Sigmoid colon (tissue), 7 donors: ENCODE measurements around the gene SHB. TPM values are rescaled to one million over a fixed set of nuclear protein-coding genes. Genes with fewer than 3 reads are reported as not detected.

Experiments used
- DNase-seq: peaks from one replicate; pipeline ENCODE4 v3.0.0-alpha.2; 2019
- H3K27ac ChIP-seq, 4 donors: fragments of 200-600 bp; sonication (generic); one replicate each; pipeline ENCODE4 v1.5.1; 2016 to 2019; ENCODE audit warnings: mild to moderate bottlenecking in 1 of 4
- H3K27me3 ChIP-seq, 3 donors: fragments of 200-600 bp; sonication (generic); one replicate each; pipeline ENCODE4 v1.5.1; 2019; ENCODE audit warnings: mild to moderate bottlenecking in 1 of 3
- H3K36me3 ChIP-seq, 4 donors: fragments of 200-600 bp; sonication (generic); one replicate each; pipeline ENCODE4 v1.5.1; 2016 to 2019
- H3K4me1 ChIP-seq, 4 donors: fragments of 200-600 bp; sonication (generic); one replicate each; pipeline ENCODE4 v1.5.1; 2017 to 2019
- H3K4me3 ChIP-seq, 4 donors: fragments of 200-600 bp; sonication (generic); one replicate each; pipeline ENCODE4 v1.5.1; 2017 to 2019; ENCODE audit warnings: mild to moderate bottlenecking in 2 of 4, moderate library complexity in 1 of 4
- H3K9me3 ChIP-seq, 4 donors: fragments of 200-600 bp in 3 of 4; sonication (generic) in 3 of 4; one replicate each; pipeline versions ENCODE4 v1.5.1 to v1.6.1; 2013 to 2019
- CTCF ChIP-seq, 4 experiments: fragments of 450-650 bp in 3 of 4; fragments of 200-600 bp in 1 of 4; IDR thresholded peaks; one replicate each; pipeline ENCODE4 v1.5.1; 2016 to 2019; ENCODE audit warnings: antibody characterized with exemption in 4 of 4, mild to moderate bottlenecking in 3 of 4, moderate library complexity in 2 of 4
- EP300 ChIP-seq, 4 donors: sonication (generic); formaldehyde crosslinking; IDR thresholded peaks; one replicate each; pipeline ENCODE4 v1.6.1; 2017; ENCODE audit warnings: antibody characterized with exemption in 4 of 4
- POLR2A ChIP-seq, 2 donors: fragments of 450-650 bp; IDR thresholded peaks; one replicate each; pipeline ENCODE4 v1.6.1; 2016; ENCODE audit warnings: antibody characterized with exemption in 2 of 2, mild to moderate bottlenecking in 2 of 2, moderate library complexity in 2 of 2
- POLR2AphosphoS5 ChIP-seq, 4 donors: sonication (generic); formaldehyde crosslinking; IDR thresholded peaks; one replicate each; pipeline ENCODE4 v1.6.1; 2017; ENCODE audit warnings: antibody characterized with exemption in 4 of 4
- WGBS, 2 donors: extraction: QIAGEN DNeasy Blood & Tissue Kit; methylation state at CpG; one replicate each; pipeline ENCODE4 v1.1.7; 2013; 5-methylcytosine and 5-hydroxymethylcytosine counted together
- intact Hi-C: fragments of 100-400 bp; cut with DNase I; formaldehyde crosslinking; loops from one replicate; pipeline ENCODE4 v1.15.1; 2023
- polyA plus RNA-seq, 3 donors: library from polyadenylated mRNA; stranded (reverse); fragments of 200-250 nt; gene quantifications; one replicate each; pipeline ENCODE4 v1.2.3, GENCODE V29; 2013
- total RNA-seq, 4 donors: library from RNA; depleted of rRNA; stranded (reverse); fragments of >200 nt; gene quantifications; one replicate each; pipeline ENCODE4 v1.1.0, GENCODE V29; 2016
- donor health status: healthy with polysubstance abuse.
- donor health status: Bipolar disorder and iron deficiency.
- donor health status: healthy.

Gene SHB
- total and polyA plus RNA-seq, 7 donors: 6.8 to 33.7 (median 10.2) TPM

GRCh38 chr9:37906312-37907239, 162.5 kb downstream of the SHB start:
- intact Hi-C loops: loop anchor here (10.0 kb wide), 2 partner anchors 332 to 422 kb away; partner anchors contain the start of genes FBXO10 and POLR1E
- H3K4me1 ChIP-seq: peaks cover 0 to 26% (median 23%) of the 10 kb centered on the region in 4 donors
- peak; percentile 47 for DNase-seq
- H3K36me3 ChIP-seq: no peaks in the 10 kb centered on the region
- H3K27me3 ChIP-seq: no peaks in the 10 kb centered on the region
- no peaks in the 10 kb centered on the region for H3K9me3 ChIP-seq
- no peak for TF ChIP-seq EP300 (IDR thresholded peaks at IDR 0.05)
- TF ChIP-seq CTCF (IDR thresholded peaks at IDR 0.05): no peak
- TF ChIP-seq POLR2AphosphoS5 (IDR thresholded peaks at IDR 0.05): no peak
- no peak for TF ChIP-seq POLR2A (IDR thresholded peaks at IDR 0.05)
- H3K4me3 ChIP-seq: no peak overlapping the region
- H3K27ac ChIP-seq: no peak overlapping the region
- 92 to 93% methylated on average over 11 of the region's 11 CpGs for WGBS, 2 donors

DNA sequence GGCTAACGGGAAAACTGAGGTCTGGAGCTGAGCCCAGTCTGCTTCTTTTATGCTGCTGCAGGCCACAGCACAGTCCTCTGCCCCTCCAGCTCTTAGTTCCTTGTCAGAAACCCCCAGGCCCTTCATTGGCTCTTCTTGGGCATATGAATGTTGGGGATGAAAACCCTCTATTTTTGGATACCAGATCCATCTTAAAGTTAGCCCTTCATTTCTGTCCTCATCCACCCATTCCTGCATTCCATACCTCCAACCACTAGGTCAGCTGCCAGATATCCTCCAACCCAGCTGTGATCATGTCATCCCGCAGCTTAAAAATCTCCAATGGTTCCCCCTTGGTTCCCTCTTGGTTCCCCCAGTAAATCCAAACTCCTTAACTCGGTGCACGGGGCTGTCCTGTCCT, 163.3 kb downstream of the SHB start:
- no peaks in the 10 kb centered on the region for H3K36me3 ChIP-seq
- no peak overlapping the region for H3K4me3 ChIP-seq
- TF ChIP-seq POLR2A (IDR thresholded peaks at IDR 0.05) (no peak), CTCF (IDR thresholded peaks at IDR 0.05) (no peak), EP300 (IDR thresholded peaks at IDR 0.05) (no peak), POLR2AphosphoS5 (IDR thresholded peaks at IDR 0.05) (no peak)
- no peaks in the 10 kb centered on the region for H3K27me3 ChIP-seq
- intact Hi-C loops: loop anchor here (2.0 to 10.0 kb wide), 4 partner anchors 163 to 457 kb away; partner anchors contain the start of genes FBXO10, POLR1E and SHB
- no peak overlapping the region for H3K27ac ChIP-seq
- H3K4me1 ChIP-seq: peaks cover 0 to 28% (median 24%) of the 10 kb centered on the region in 4 donors
- 95% methylated on average over 4 of the region's 4 CpGs for WGBS, 2 donors
- DNase-seq: peak; percentile 36
- no peaks in the 10 kb centered on the region for H3K9me3 ChIP-seq

GRCh38 chr9:37905131-37905505, 163.9 kb downstream of the SHB start:
- no peaks in the 10 kb centered on the region for H3K36me3 ChIP-seq
- DNase-seq: peak; percentile 62
- peak overlapping the region in 3 of 4 donors; percentile 91 to 95 (median 93) for H3K27ac ChIP-seq
- H3K4me1 ChIP-seq: peaks cover 0 to 28% (median 24%) of the 10 kb centered on the region in 4 donors
- 85% methylated on average over 10 of the region's 10 CpGs for WGBS, 2 donors
- intact Hi-C loops: loop anchor here (2.0 to 10.0 kb wide), 4 partner anchors 164 to 458 kb away; partner anchors contain the start of genes FBXO10, POLR1E and SHB
- TF ChIP-seq EP300 (IDR thresholded peaks at IDR 0.05): no peak
- no peak for TF ChIP-seq POLR2A (IDR thresholded peaks at IDR 0.05)
- TF ChIP-seq POLR2AphosphoS5 (IDR thresholded peaks at IDR 0.05): no peak
- TF ChIP-seq CTCF (IDR thresholded peaks at IDR 0.05): no peak
- H3K4me3 ChIP-seq: peak overlapping the region; percentile 68 to 92 (median 92)
- H3K27me3 ChIP-seq: no peaks in the 10 kb centered on the region
- no peaks in the 10 kb centered on the region for H3K9me3 ChIP-seq

DNA sequence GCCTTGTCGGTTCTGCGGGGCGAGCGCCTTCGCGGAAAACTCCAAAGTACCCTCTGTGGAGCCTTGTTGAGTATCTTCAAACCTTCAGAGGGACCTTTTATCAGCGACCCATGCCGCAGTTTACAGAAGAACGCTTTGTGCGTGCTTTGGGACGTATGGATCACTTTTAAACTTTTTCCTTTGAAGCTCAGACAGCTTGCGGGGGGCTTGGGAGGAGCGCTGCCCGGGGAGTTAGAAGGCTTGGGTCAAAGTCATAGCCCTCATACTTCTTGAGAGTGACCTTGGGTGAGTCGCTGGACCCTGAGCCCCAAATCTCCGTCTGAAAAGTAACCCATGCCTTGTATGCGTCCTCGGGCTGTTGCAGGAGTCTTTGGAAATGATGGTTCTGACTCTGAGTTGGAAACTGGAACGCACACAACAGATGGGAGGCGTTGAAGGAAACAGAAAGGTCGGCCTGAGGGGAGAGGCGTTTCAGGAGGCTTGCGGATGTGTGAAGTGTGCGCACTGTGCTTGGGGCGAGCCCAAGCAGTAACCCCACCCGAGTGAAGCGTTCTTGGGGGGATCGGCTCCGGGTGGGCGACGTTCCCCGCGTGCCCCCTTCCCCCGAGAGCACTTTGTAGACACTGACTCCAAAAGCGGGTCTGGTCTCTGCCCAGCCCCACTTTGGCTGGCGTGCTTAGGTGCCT, 164.4 kb downstream of the SHB start:
- Histone ChIP-seq H3K27me3 (no peaks in the 10 kb centered on the region), H3K36me3 (peaks cover 0 to under 1% (median 0%) of the 10 kb centered on the region in 4 donors), H3K27ac (peak overlapping the region; percentile 83 to 95 (median 92)), H3K9me3 (no peaks in the 10 kb centered on the region), H3K4me1 (peaks cover 0 to 28% (median 24%) of the 10 kb centered on the region in 4 donors), H3K4me3 (peak overlapping the region; percentile 68 to 92 (median 92))
- DNase-seq: peak; percentile 64
- TF ChIP-seq POLR2A (IDR thresholded peaks at IDR 0.05): peak in 1 of 2 donors; percentile 2
- TF ChIP-seq POLR2AphosphoS5 (IDR thresholded peaks at IDR 0.05): no peak
- peak in 1 of 4 donors; percentile 20 for TF ChIP-seq EP300 (IDR thresholded peaks at IDR 0.05)
- no peak for TF ChIP-seq CTCF (IDR thresholded peaks at IDR 0.05)
- 14 to 29% methylated on average over 36 of the region's 36 CpGs for WGBS, 2 donors
- intact Hi-C loops: loop anchor here (2.0 to 10.0 kb wide), 4 partner anchors 164 to 458 kb away; partner anchors contain the start of genes FBXO10, POLR1E and SHB
